Gastroesophageal sphincter (tissue), 3 donors: ENCODE data around the gene BNIP5.

Experiments
- POLR2A ChIP-seq, 2 donors: fragments of 450-650 bp; IDR thresholded peaks; one replicate each; pipeline ENCODE4 v1.6.1; 2017; ENCODE audit warnings: antibody characterized with exemption in 2 of 2, mild to moderate bottlenecking in 2 of 2, moderate library complexity in 1 of 2
- POLR2AphosphoS5 ChIP-seq: sonication (generic); formaldehyde crosslinking; IDR thresholded peaks from one replicate; pipeline ENCODE4 v1.6.1; 2017; ENCODE audit warnings: antibody characterized with exemption
- TF ChIP-seq, protein P1 (sequence below), 4 experiments: fragments of 200-600 bp in 2 of 4; fragments of 450-650 bp in 2 of 4; sonication (generic) in 1 of 4; IDR thresholded peaks; one replicate each; pipeline ENCODE4 v1.5.1; 2017 to 2019; ENCODE audit warnings: antibody characterized with exemption in 4 of 4, mild to moderate bottlenecking in 2 of 4, moderate library complexity in 2 of 4

GRCh38 chr6:36331381-36331780 lies 5.3 kb downstream of the BNIP5 start:
- TF ChIP-seq POLR2A (IDR thresholded peaks at IDR 0.05) = no peak
- TF ChIP-seq, protein P1, sequence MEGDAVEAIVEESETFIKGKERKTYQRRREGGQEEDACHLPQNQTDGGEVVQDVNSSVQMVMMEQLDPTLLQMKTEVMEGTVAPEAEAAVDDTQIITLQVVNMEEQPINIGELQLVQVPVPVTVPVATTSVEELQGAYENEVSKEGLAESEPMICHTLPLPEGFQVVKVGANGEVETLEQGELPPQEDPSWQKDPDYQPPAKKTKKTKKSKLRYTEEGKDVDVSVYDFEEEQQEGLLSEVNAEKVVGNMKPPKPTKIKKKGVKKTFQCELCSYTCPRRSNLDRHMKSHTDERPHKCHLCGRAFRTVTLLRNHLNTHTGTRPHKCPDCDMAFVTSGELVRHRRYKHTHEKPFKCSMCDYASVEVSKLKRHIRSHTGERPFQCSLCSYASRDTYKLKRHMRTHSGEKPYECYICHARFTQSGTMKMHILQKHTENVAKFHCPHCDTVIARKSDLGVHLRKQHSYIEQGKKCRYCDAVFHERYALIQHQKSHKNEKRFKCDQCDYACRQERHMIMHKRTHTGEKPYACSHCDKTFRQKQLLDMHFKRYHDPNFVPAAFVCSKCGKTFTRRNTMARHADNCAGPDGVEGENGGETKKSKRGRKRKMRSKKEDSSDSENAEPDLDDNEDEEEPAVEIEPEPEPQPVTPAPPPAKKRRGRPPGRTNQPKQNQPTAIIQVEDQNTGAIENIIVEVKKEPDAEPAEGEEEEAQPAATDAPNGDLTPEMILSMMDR (IDR thresholded peaks at IDR 0.05) = no peak
- no peak for TF ChIP-seq POLR2AphosphoS5
